OCI-LY7 (cell line): ENCODE results near the gene CFB.

Experiments used
- EZH2phosphoT487 ChIP-seq: fragments of 200-600 bp; sonication (generic); IDR thresholded peaks from 2 replicates; pipeline ENCODE4 v1.6.1; 2018; ENCODE audit warnings: low read depth, borderline replicate concordance, mild to moderate bottlenecking, mixed run types, antibody characterized with exemption, low read length, moderate library complexity, mixed read lengths
- TF ChIP-seq, protein P1 (sequence below): fragments of 200-600 bp; sonication (generic); conservative IDR thresholded peaks from 2 replicates; pipeline ENCODE4 v1.5.1; 2014; ENCODE audit warnings: mild to moderate bottlenecking, antibody characterized with exemption, low read length, moderate library complexity, mixed read lengths

GRCh38 chr6:31901953-31902643 is 43.8 kb upstream of the CFB start, which contains the start of gene ZBTB12:
- TF ChIP-seq, protein P1, sequence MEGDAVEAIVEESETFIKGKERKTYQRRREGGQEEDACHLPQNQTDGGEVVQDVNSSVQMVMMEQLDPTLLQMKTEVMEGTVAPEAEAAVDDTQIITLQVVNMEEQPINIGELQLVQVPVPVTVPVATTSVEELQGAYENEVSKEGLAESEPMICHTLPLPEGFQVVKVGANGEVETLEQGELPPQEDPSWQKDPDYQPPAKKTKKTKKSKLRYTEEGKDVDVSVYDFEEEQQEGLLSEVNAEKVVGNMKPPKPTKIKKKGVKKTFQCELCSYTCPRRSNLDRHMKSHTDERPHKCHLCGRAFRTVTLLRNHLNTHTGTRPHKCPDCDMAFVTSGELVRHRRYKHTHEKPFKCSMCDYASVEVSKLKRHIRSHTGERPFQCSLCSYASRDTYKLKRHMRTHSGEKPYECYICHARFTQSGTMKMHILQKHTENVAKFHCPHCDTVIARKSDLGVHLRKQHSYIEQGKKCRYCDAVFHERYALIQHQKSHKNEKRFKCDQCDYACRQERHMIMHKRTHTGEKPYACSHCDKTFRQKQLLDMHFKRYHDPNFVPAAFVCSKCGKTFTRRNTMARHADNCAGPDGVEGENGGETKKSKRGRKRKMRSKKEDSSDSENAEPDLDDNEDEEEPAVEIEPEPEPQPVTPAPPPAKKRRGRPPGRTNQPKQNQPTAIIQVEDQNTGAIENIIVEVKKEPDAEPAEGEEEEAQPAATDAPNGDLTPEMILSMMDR, result no peak
- TF ChIP-seq EZH2phosphoT487, result no peak
